Measurements from ENCODE around the gene ITPR3. TPM values are rescaled to one million over a fixed set of nuclear protein-coding genes. Genes with fewer than 3 reads are reported as not detected.
A peak's percentile ranks its signal among the peaks of the same experiment; 100 is the strongest.

Gene ITPR3
- total RNA-seq, 1 donor from 2014 or later: 5.6 TPM

GRCh38 chr6:33699131-33699530 is 78.0 kb downstream of the ITPR3 start:
- TF ChIP-seq, protein P1, sequence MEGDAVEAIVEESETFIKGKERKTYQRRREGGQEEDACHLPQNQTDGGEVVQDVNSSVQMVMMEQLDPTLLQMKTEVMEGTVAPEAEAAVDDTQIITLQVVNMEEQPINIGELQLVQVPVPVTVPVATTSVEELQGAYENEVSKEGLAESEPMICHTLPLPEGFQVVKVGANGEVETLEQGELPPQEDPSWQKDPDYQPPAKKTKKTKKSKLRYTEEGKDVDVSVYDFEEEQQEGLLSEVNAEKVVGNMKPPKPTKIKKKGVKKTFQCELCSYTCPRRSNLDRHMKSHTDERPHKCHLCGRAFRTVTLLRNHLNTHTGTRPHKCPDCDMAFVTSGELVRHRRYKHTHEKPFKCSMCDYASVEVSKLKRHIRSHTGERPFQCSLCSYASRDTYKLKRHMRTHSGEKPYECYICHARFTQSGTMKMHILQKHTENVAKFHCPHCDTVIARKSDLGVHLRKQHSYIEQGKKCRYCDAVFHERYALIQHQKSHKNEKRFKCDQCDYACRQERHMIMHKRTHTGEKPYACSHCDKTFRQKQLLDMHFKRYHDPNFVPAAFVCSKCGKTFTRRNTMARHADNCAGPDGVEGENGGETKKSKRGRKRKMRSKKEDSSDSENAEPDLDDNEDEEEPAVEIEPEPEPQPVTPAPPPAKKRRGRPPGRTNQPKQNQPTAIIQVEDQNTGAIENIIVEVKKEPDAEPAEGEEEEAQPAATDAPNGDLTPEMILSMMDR (IDR thresholded peaks at IDR 0.05; ENCODE audit: borderline replicate concordance): no peak
- peak overlapping the region; percentile 36 for H3K27ac ChIP-seq (replicated peaks)
- intact Hi-C loops (cut with micrococcal nuclease): no loop called here
- H3K9me3 ChIP-seq (replicated peaks): no peaks in the 10 kb centered on the region
- H3K27me3 ChIP-seq (ENCODE audit: low read depth): no peaks in the 10 kb centered on the region
- peaks cover 74% of the 10 kb centered on the region for H3K4me1 ChIP-seq
- no peak overlapping the region for H3K4me3 ChIP-seq
- H3K36me3 ChIP-seq: peaks cover 7% of the 10 kb centered on the region
- no peak for DNase-seq

DNA sequence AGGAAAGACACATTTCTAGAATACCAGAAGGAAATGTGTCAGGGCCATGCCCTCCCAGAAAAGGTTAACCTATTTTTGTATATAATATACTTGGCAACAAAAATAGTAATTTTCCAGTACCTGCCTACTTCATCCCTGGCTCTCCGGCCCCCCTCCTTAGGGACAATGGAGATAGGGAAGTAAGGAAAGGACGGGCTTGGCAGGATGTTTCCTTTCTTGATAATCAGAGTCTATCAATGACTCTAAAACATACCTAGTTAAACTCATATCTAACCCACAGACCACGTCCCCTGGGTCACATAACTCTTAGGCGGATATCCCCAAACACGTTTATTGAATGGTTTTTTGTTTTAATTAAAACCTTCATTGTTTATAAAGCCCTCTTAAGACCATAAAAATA is 78.6 kb downstream of the ITPR3 start:
- Histone ChIP-seq H3K4me1 (peaks cover 68% of the 10 kb centered on the region), H3K9me3 (replicated peaks) (no peaks in the 10 kb centered on the region), H3K27me3 (ENCODE audit: low read depth) (no peaks in the 10 kb centered on the region), H3K27ac (replicated peaks) (peak overlapping the region; percentile 36), H3K36me3 (peaks cover 7% of the 10 kb centered on the region), H3K4me3 (no peak overlapping the region)
- no peak for DNase-seq
- TF ChIP-seq, protein P1 (IDR thresholded peaks at IDR 0.05; ENCODE audit: borderline replicate concordance): no peak
- intact Hi-C loops (cut with micrococcal nuclease): loop anchor here (5.0 kb wide), 1 partner anchor 112 kb away; no protein-coding TSS in a partner anchor

DNA sequence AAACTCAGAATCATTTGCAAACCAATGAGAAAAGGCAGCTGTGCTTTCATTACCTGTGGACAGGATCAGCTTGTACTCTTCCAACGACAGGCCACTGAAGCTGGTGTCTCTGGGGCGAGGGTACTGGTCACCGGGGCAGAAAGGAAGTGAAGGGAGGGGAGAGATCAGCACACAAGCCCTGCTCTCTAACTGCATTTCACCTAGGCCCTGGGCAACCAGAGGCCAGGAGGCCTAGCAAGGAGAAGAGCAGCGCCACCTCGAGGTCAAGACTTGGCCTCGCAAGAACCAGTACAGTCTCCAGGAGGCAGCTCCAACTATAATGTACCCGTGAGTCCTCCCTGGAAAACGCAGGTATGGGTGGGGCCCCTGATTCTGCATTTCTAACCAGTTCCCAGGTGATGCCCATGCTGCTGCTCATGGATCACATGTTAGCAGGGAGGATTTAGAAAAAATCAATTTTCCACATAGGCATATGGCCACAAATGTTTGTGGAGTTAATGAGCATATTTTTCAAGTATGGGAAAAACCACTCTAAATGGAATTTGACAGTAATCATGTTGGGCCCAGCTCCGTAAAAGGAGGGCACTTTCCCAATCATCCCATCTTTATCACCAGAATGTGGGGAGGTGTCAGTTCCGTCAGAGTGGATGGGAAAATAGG is 79.4 kb downstream of the ITPR3 start:
- peak overlapping the region; percentile 36 for H3K27ac ChIP-seq (replicated peaks)
- TF ChIP-seq, protein P1 (IDR thresholded peaks at IDR 0.05; ENCODE audit: borderline replicate concordance): peak; percentile 71
- H3K36me3 ChIP-seq: peaks cover 7% of the 10 kb centered on the region
- peaks cover 60% of the 10 kb centered on the region for H3K4me1 ChIP-seq
- H3K9me3 ChIP-seq (replicated peaks): no peaks in the 10 kb centered on the region
- H3K27me3 ChIP-seq (ENCODE audit: low read depth): no peaks in the 10 kb centered on the region
- intact Hi-C loops (cut with micrococcal nuclease): loop anchor here (5.0 kb wide), 1 partner anchor 113 kb away; no protein-coding TSS in a partner anchor
- DNase-seq: no peak
- no peak overlapping the region for H3K4me3 ChIP-seq

GRCh38 chr6:33702345-33702977 is 81.3 kb downstream of the ITPR3 start:
- H3K27ac ChIP-seq (replicated peaks): no peak overlapping the region
- intact Hi-C loops (cut with micrococcal nuclease): loop anchor here (5.0 kb wide), 1 partner anchor 115 kb away; no protein-coding TSS in a partner anchor

DNA sequence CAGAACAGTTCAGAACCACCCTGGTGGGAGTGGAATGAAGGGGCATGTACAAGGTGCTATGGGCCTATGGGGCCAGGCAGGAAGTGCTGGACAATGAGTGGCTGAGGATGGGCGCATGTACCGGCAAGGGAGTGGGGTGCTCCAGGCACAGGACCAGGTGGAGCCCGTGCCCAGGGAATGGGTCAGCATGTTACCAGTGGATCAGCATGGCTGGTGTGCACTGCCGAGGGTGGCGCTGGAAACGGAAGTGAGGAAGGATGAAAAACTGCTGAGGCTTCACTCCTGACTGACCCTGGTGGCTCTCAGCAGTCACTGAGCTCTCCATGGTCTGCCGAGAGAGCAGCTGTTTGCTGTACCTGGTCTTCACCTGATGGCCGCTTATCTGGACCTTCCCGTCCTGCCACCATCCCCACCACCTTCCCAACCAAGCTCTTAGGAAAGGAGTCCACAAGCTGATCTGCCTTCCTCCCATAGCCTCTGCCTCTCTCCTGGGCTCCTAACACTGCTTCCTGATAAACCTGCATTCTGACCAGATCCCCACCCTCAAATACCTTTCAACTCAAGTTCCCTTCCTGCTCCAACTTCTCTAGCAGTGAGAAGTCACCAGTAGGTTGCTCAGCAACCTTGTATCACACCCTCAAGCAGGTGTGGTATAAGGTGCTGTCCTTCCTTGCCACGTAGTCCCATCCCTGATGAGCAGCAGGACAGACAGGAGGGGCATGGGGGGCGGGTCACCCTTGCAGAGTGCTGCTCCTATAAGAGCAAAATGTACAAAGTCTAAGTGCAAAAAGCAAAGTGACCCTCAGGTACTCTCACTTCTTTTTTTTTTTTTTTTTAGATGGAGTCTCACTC is 83.3 kb downstream of the ITPR3 start:
- TF ChIP-seq, protein P1 (IDR thresholded peaks at IDR 0.05; ENCODE audit: borderline replicate concordance): no peak
- intact Hi-C loops (cut with micrococcal nuclease): loop anchor here (5.0 kb wide), 1 partner anchor 117 kb away; no protein-coding TSS in a partner anchor
- DNase-seq: no peak

More at GRCh38 chr6:33702345-33702977, 81.3 kb downstream of the ITPR3 start:
- Histone ChIP-seq H3K27me3 (ENCODE audit: low read depth) (no peaks in the 10 kb centered on the region), H3K4me3 (no peak overlapping the region), H3K36me3 (peaks cover 7% of the 10 kb centered on the region), H3K9me3 (replicated peaks) (no peaks in the 10 kb centered on the region), H3K4me1 (peaks cover 41% of the 10 kb centered on the region)
- DNase-seq: no peak
- TF ChIP-seq, protein P1 (IDR thresholded peaks at IDR 0.05; ENCODE audit: borderline replicate concordance): peak; percentile 66

More for the DNA sequence above, 83.3 kb downstream of the ITPR3 start:
- H3K36me3 ChIP-seq: peaks cover 7% of the 10 kb centered on the region
- H3K27ac ChIP-seq (replicated peaks): no peak overlapping the region
- no peaks in the 10 kb centered on the region for H3K9me3 ChIP-seq (replicated peaks)
- no peak overlapping the region for H3K4me3 ChIP-seq
- H3K27me3 ChIP-seq (ENCODE audit: low read depth): no peaks in the 10 kb centered on the region
- H3K4me1 ChIP-seq: peaks cover 37% of the 10 kb centered on the region

Measured in left ventricle myocardium inferior (tissue), 1 donor.